AG08396 (cell line): ENCODE results near the gene PLAU.
"Not testable (repeated sequence)": the region's sequence is repeated elsewhere in the genome, so short reads cannot be mapped to it uniquely, and the experiment has no call there.

ENCODE experiments used
- DNase-seq: peaks from one replicate; pipeline ENCODE4 v3.0.0; 2012; ENCODE audit warnings: low spot score, mixed read lengths

PLAU gene

GRCh38 chr10:73876971-73877370 lies 34.0 kb upstream of the PLAU start:
- no peak for DNase-seq

- no peak for DNase-seq
Measured at GRCh38 chr10:73877533-73878160, 33.3 kb upstream of the PLAU start.

- DNase-seq = no peak
Measured at GRCh38 chr10:73878365-73878764, 32.6 kb upstream of the PLAU start.

GRCh38 chr10:73879296-73880173 lies 31.4 kb upstream of the PLAU start:
- DNase-seq = peak; percentile 82

- no peak for DNase-seq
Measured at GRCh38 chr10:73881221-73881919, 29.6 kb upstream of the PLAU start.

GRCh38 chr10:73884017-73884416 lies 26.9 kb upstream of the PLAU start:
- DNase-seq = no peak

- DNase-seq = peak; percentile 78
Measured at GRCh38 chr10:73886085-73886529, 24.8 kb upstream of the PLAU start.

GRCh38 chr10:73886661-73887293 lies 24.2 kb upstream of the PLAU start:
- DNase-seq = no peak

GRCh38 chr10:73887294-73888039 lies 23.5 kb upstream of the PLAU start:
- peak; percentile 71 for DNase-seq

- no peak for DNase-seq
Measured at GRCh38 chr10:73888514-73888913, 22.4 kb upstream of the PLAU start.

- DNase-seq = no peak
Measured at GRCh38 chr10:73889014-73889413, 21.9 kb upstream of the PLAU start.

- DNase-seq = not testable (repeated sequence)
Measured at GRCh38 chr10:73889416-73889815, 21.5 kb upstream of the PLAU start.

- no peak for DNase-seq
Measured at GRCh38 chr10:73890261-73890660, 20.7 kb upstream of the PLAU start.

- DNase-seq = not testable (repeated sequence)
Measured at GRCh38 chr10:73890830-73891229, 20.1 kb upstream of the PLAU start.

GRCh38 chr10:73891540-73891939 lies 19.4 kb upstream of the PLAU start:
- no peak for DNase-seq

- DNase-seq = no peak
Measured at GRCh38 chr10:73892310-73893030, 18.5 kb upstream of the PLAU start.

- DNase-seq = no peak
Measured at GRCh38 chr10:73893426-73893825, 17.5 kb upstream of the PLAU start.

- DNase-seq = no peak
Measured at GRCh38 chr10:73894245-73894971, 16.5 kb upstream of the PLAU start.

- DNase-seq = not testable (repeated sequence)
Measured at GRCh38 chr10:73895381-73895780, 15.6 kb upstream of the PLAU start.

- DNase-seq = no peak
Measured at GRCh38 chr10:73897693-73898092, 13.2 kb upstream of the PLAU start.
